Ovary (tissue), 9 donors: ENCODE measurements around the gene LIPF. TPM values are rescaled to one million over a fixed set of nuclear protein-coding genes. Genes with fewer than 3 reads are reported as not detected.
"Not testable (repeated sequence)": the region's sequence is repeated elsewhere in the genome, so short reads cannot be mapped to it uniquely, and the experiment has no call there.

ENCODE experiments used
- DNase-seq, 5 donors: peaks; one replicate each; pipeline ENCODE4 v3.0.0-alpha.2; 2019 to 2020
- H3K27ac ChIP-seq, 2 donors: fragments of 200-600 bp; one replicate each; pipeline versions ENCODE4 v1.5.1 to v1.8.0; 2019 to 2022
- H3K27me3 ChIP-seq: fragments of 200-600 bp; one replicate; pipeline ENCODE4 v1.8.0; 2022
- H3K36me3 ChIP-seq: fragments of 200-600 bp; sonication (generic); one replicate; pipeline ENCODE4 v1.5.1; 2019
- H3K4me1 ChIP-seq: one replicate; pipeline ENCODE4 v1.8.1; 2013; ENCODE audit warnings: mild to moderate bottlenecking, moderate library complexity; ENCODE audit not compliant: insufficient read depth
- H3K4me3 ChIP-seq: fragments of 200-600 bp; sonication (generic); one replicate; pipeline ENCODE4 v1.5.1; 2017
- H3K9me3 ChIP-seq, 2 donors: fragments of 200-600 bp in 1 of 2; sonication (generic) in 1 of 2; one replicate each; pipeline versions ENCODE4 v1.5.1 to v1.8.1; 2013 to 2019; ENCODE audit warnings: mild to moderate bottlenecking in 1 of 2, moderate library complexity in 1 of 2
- CTCF ChIP-seq, 3 donors: fragments of 450-650 bp in 2 of 3; fragments of 200-600 bp in 1 of 3; IDR thresholded peaks; one replicate each; pipeline versions ENCODE4 v1.5.1 to v1.8.0; 2016 to 2022; ENCODE audit warnings: antibody characterized with exemption in 3 of 3, mild to moderate bottlenecking in 1 of 3
- EP300 ChIP-seq: sonication (generic); formaldehyde crosslinking; IDR thresholded peaks from one replicate; pipeline ENCODE4 v1.6.1; 2017; ENCODE audit warnings: antibody characterized with exemption
- POLR2A ChIP-seq: fragments of 450-650 bp; IDR thresholded peaks from one replicate; pipeline ENCODE4 v1.6.1; 2017; ENCODE audit warnings: antibody characterized with exemption, mild to moderate bottlenecking, moderate library complexity
- WGBS, 3 donors: extraction: QIAGEN DNeasy Blood & Tissue Kit in 1 of 3; methylation state at CpG; one replicate each; pipeline versions ENCODE4 v1.1.5 to v1.1.7; 2013 to 2017; 5-methylcytosine and 5-hydroxymethylcytosine counted together
- intact Hi-C, 4 donors: fragments of 100-400 bp; cut with DNase I; formaldehyde crosslinking; loops; one replicate each; pipeline versions ENCODE4 v1.11.0 to v1.15.1; 2022 to 2023
- polyA plus RNA-seq, 2 donors: library from polyadenylated mRNA; stranded (reverse); fragments of 200-250 nt in 1 of 2; fragments of 350-450 nt in 1 of 2; fragmentation: Illumina TruSeq in 1 of 2; extraction: RNeasy Lipid Tissue Mini Kit (QIAGEN cat#74804) in 1 of 2; gene quantifications; one replicate each; pipeline ENCODE4 v1.2.3, GENCODE V29; 2013 to 2014
- total RNA-seq, 7 donors: library from RNA; depleted of rRNA in 2 of 7; stranded (reverse); fragments of >200 nt in 2 of 7; fragmentation: NEBNext Ultra II Directional in 3 of 7; extraction: Animal tissue kit (Norgen Biotek cat#: 25700) in 3 of 7; gene quantifications; one replicate each; pipeline versions ENCODE4 v1.1.0 to v1.2.4, GENCODE V29; 2016 to 2023
- donor health status: DM: no; HTN: no; CAD: no; lungs with moderate emphysema.
- donor health status: DM: no; HTN: no; CAD: no.
- donor health status: Bipolar disorder and iron deficiency.
- donor health status: DM: yes; HTN: yes; CAD: no.
- donor health status: DM: no; HTN: no; CAD: no.
- donor health status: DM: yes; HTN: yes; CAD: no.

Gene LIPF
- total and polyA plus RNA-seq, 9 donors: 0.75 TPM; not detected in 8

DNA sequence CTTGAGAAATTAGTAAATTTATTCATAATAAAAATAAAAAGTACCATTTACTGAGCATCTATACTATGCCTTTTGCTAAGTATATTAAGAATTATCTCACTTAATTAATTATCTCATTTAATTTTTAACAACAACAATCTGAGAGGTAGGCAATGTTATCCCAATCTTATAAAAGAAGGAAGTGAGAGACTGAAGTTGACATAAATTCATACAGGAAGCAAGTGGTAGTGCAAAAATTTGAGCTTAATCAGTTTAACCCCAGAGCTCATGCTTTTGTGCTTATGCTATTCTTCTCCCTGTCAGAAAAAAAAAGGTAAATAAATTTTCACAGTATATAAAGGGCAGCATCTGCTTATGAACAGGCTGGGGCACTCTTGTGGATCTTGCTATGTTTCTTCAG is 2.7 kb upstream of the LIPF start:
- TF ChIP-seq CTCF (IDR thresholded peaks at IDR 0.05): no peak
- no peak for TF ChIP-seq POLR2A
- TF ChIP-seq EP300: no peak
- DNase-seq: no peak
- H3K36me3 ChIP-seq: no peaks in the 10 kb centered on the region
- no peaks in the 10 kb centered on the region for H3K4me1 ChIP-seq
- H3K4me3 ChIP-seq: no peak overlapping the region
- H3K27ac ChIP-seq: no peak overlapping the region
- intact Hi-C loops: no loop called here
- no peaks in the 10 kb centered on the region for H3K27me3 ChIP-seq
- no peaks in the 10 kb centered on the region for H3K9me3 ChIP-seq

GRCh38 chr10:88663153-88663552 is 1.1 kb upstream of the LIPF start:
- H3K9me3 ChIP-seq, H3K36me3 ChIP-seq, H3K27me3 ChIP-seq, H3K4me3 ChIP-seq, H3K27ac ChIP-seq, H3K4me1 ChIP-seq, intact Hi-C loops, DNase-seq: not testable (repeated sequence)
- 92 to 98% (median 97%) methylated on average over 2 of the region's 2 CpGs for WGBS, 3 donors

- Histone ChIP-seq H3K36me3 (no peaks in the 10 kb centered on the region), H3K27ac (no peak overlapping the region), H3K4me3 (no peak overlapping the region), H3K4me1 (no peaks in the 10 kb centered on the region), H3K9me3 (no peaks in the 10 kb centered on the region), H3K27me3 (no peaks in the 10 kb centered on the region)
- no peak for TF ChIP-seq CTCF (IDR thresholded peaks at IDR 0.05)
- no peak for TF ChIP-seq EP300
- TF ChIP-seq POLR2A: no peak
- intact Hi-C loops: no loop called here
- DNase-seq: no peak
- WGBS, 3 donors: 85 to 98% (median 88%) methylated on average over 1 of the region's 1 CpG
Observed at GRCh38 chr10:88668465-88668864, 4.2 kb downstream of the LIPF start.

DNA sequence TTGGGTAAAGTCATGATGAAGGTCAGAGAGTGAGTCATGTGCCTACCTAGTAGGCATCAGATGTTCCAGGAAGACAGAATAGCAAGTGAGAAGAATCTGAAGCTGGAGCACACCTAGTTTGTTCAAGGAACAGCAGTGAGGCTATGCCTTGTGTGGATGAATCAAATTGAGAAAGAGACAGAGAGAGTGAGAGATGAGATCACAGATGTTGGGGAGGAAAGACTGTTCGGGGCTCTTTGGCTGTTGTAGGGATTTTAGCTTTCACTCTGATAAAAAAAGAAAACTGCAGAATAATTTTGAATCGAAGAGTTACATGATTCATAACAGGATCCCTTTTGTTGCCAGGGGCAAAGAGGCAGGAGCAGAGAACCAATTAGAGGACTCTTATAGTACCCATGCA is 6.3 kb downstream of the LIPF start:
- no peaks in the 10 kb centered on the region for H3K9me3 ChIP-seq
- intact Hi-C loops: no loop called here
- 57 to 79% (median 79%) methylated on average over 2 of the region's 2 CpGs for WGBS, 3 donors
- no peak overlapping the region for H3K27ac ChIP-seq
- no peak for TF ChIP-seq CTCF (IDR thresholded peaks at IDR 0.05)
- H3K4me3 ChIP-seq: no peak overlapping the region
- no peaks in the 10 kb centered on the region for H3K36me3 ChIP-seq
- DNase-seq: no peak
- H3K4me1 ChIP-seq: no peaks in the 10 kb centered on the region
- no peaks in the 10 kb centered on the region for H3K27me3 ChIP-seq

DNA sequence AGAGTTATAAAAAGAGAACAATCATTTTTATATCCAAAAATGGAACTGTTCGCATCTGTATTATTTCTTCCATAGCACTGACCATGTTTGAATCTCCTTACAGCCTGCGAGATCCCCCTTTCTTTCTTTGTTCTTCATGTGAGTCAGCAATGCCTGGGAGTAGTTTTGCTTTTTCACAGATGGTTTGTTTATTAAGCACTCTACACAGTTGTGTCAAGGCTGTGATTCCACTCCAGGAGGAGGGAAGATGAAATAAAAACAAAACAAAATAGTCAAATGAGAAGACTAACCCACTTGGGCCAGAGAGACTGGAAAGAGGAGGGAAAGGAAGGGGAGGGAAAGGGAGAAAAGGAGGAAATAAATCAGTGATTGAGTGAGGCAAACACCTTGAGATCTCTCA is 7.8 kb downstream of the LIPF start:
- Histone ChIP-seq H3K36me3 (no peaks in the 10 kb centered on the region), H3K4me1 (no peaks in the 10 kb centered on the region), H3K27me3 (no peaks in the 10 kb centered on the region), H3K4me3 (no peak overlapping the region), H3K27ac (no peak overlapping the region), H3K9me3 (no peaks in the 10 kb centered on the region)
- DNase-seq: no peak
- intact Hi-C loops: no loop called here
- TF ChIP-seq POLR2A (no peak), CTCF (IDR thresholded peaks at IDR 0.05) (no peak), EP300 (no peak)
- WGBS, 3 donors: 58 to 61% (median 60%) methylated on average over 2 of the region's 2 CpGs
